Suprapubic skin (tissue), 4 donors: ENCODE measurements around the gene SPTBN5. TPM values are rescaled to one million over a fixed set of nuclear protein-coding genes. Genes with fewer than 3 reads are reported as not detected.

Source experiments
- DNase-seq, 2 donors: peaks; one replicate each; pipeline ENCODE4 v3.0.0-alpha.2; 2019; ENCODE audit warnings: low spot score in 2 of 2
- H3K27ac ChIP-seq: fragments of 200-600 bp; sonication (generic); one replicate; pipeline ENCODE4 v1.5.1; 2019
- H3K27me3 ChIP-seq: fragments of 200-600 bp; sonication (generic); one replicate; pipeline ENCODE4 v1.5.1; 2019
- H3K36me3 ChIP-seq: fragments of 200-600 bp; sonication (generic); one replicate; pipeline ENCODE4 v1.5.1; 2019
- H3K4me1 ChIP-seq: fragments of 200-600 bp; sonication (generic); one replicate; pipeline ENCODE4 v1.5.1; 2019
- H3K4me3 ChIP-seq: fragments of 200-600 bp; sonication (generic); one replicate; pipeline ENCODE4 v1.5.1; 2019; ENCODE audit warnings: mild to moderate bottlenecking
- H3K9me3 ChIP-seq: fragments of 200-600 bp; sonication (generic); one replicate; pipeline ENCODE4 v1.5.1; 2019
- CTCF ChIP-seq, 2 donors: fragments of 200-600 bp in 1 of 2; fragments of 450-650 bp in 1 of 2; sonication (generic) in 1 of 2; IDR thresholded peaks; one replicate each; pipeline ENCODE4 v1.5.1; 2016 to 2019; ENCODE audit warnings: antibody characterized with exemption in 2 of 2, mild to moderate bottlenecking in 1 of 2, moderate library complexity in 1 of 2
- EP300 ChIP-seq: sonication (generic); formaldehyde crosslinking; IDR thresholded peaks from one replicate; pipeline ENCODE4 v1.6.1; 2017; ENCODE audit warnings: antibody characterized with exemption
- POLR2A ChIP-seq, 2 donors: fragments of 450-650 bp; IDR thresholded peaks; one replicate each; pipeline ENCODE4 v1.6.1; 2017; ENCODE audit warnings: antibody characterized with exemption in 2 of 2, mild to moderate bottlenecking in 2 of 2, moderate library complexity in 2 of 2
- POLR2AphosphoS5 ChIP-seq, 3 donors: sonication (generic); formaldehyde crosslinking; IDR thresholded peaks; one replicate each; pipeline ENCODE4 v1.6.1; 2017; ENCODE audit warnings: antibody characterized with exemption in 3 of 3
- WGBS: methylation state at CpG from one replicate; pipeline ENCODE4 v1.1.5; 2018; 5-methylcytosine and 5-hydroxymethylcytosine counted together
- total RNA-seq, 4 donors: library from RNA; depleted of rRNA; stranded (reverse); fragments of >200 nt; gene quantifications; one replicate each; pipeline ENCODE4 v1.1.0, GENCODE V29; 2016

Gene SPTBN5
- total RNA-seq, 4 donors from 2014 or later = 1.3 to 3.4 (median 2.8) TPM

GRCh38 chr15:41857316-41857715, 36.5 kb downstream of the SPTBN5 start:
- H3K27me3 ChIP-seq = no peaks in the 10 kb centered on the region
- no peaks in the 10 kb centered on the region for H3K9me3 ChIP-seq
- H3K4me3 ChIP-seq = no peak overlapping the region
- H3K36me3 ChIP-seq = no peaks in the 10 kb centered on the region
- DNase-seq = no peak
- 83% methylated on average over 2 of the region's 9 CpGs for WGBS
- H3K4me1 ChIP-seq = peaks cover 6% of the 10 kb centered on the region
- TF ChIP-seq POLR2AphosphoS5 (IDR thresholded peaks at IDR 0.05) (no peak), EP300 (no peak), CTCF (IDR thresholded peaks at IDR 0.05) (no peak), POLR2A (IDR thresholded peaks at IDR 0.05) (no peak)
- no peak overlapping the region for H3K27ac ChIP-seq

- no peaks in the 10 kb centered on the region for H3K9me3 ChIP-seq
- H3K4me3 ChIP-seq = no peak overlapping the region
- H3K27ac ChIP-seq = no peak overlapping the region
- 94% methylated on average over 12 of the region's 12 CpGs for WGBS
- H3K4me1 ChIP-seq = peaks cover 8% of the 10 kb centered on the region
- no peak for TF ChIP-seq POLR2A (IDR thresholded peaks at IDR 0.05)
- TF ChIP-seq EP300 = no peak
- no peak for TF ChIP-seq POLR2AphosphoS5 (IDR thresholded peaks at IDR 0.05)
- no peak for TF ChIP-seq CTCF (IDR thresholded peaks at IDR 0.05)
- H3K36me3 ChIP-seq = no peaks in the 10 kb centered on the region
- H3K27me3 ChIP-seq = peaks cover 4% of the 10 kb centered on the region
- no peak for DNase-seq
Measured at GRCh38 chr15:41856716-41857115, 37.1 kb downstream of the SPTBN5 start.

- TF ChIP-seq POLR2AphosphoS5 (IDR thresholded peaks at IDR 0.05) (no peak), POLR2A (IDR thresholded peaks at IDR 0.05) (no peak), EP300 (no peak), CTCF (IDR thresholded peaks at IDR 0.05) (no peak)
- H3K27me3 ChIP-seq = peaks cover 4% of the 10 kb centered on the region
- H3K9me3 ChIP-seq = no peaks in the 10 kb centered on the region
- WGBS = 85% methylated on average over 17 of the region's 17 CpGs
- H3K27ac ChIP-seq = no peak overlapping the region
- H3K4me3 ChIP-seq = no peak overlapping the region
- no peaks in the 10 kb centered on the region for H3K36me3 ChIP-seq
- no peak for DNase-seq
- peaks cover 11% of the 10 kb centered on the region for H3K4me1 ChIP-seq
Measured at GRCh38 chr15:41856262-41856661, 37.6 kb downstream of the SPTBN5 start.

GRCh38 chr15:41855261-41855961, 38.4 kb downstream of the SPTBN5 start:
- Histone ChIP-seq H3K36me3 (no peaks in the 10 kb centered on the region), H3K27me3 (peaks cover 4% of the 10 kb centered on the region), H3K4me3 (no peak overlapping the region), H3K4me1 (peaks cover 19% of the 10 kb centered on the region), H3K27ac (no peak overlapping the region), H3K9me3 (no peaks in the 10 kb centered on the region)
- no peak for DNase-seq
- WGBS = 48% methylated on average over 13 of the region's 30 CpGs
- TF ChIP-seq POLR2A (IDR thresholded peaks at IDR 0.05) (no peak), CTCF (IDR thresholded peaks at IDR 0.05) (no peak), EP300 (no peak), POLR2AphosphoS5 (IDR thresholded peaks at IDR 0.05) (no peak)

- H3K27ac ChIP-seq = no peak overlapping the region
- peaks cover 29% of the 10 kb centered on the region for H3K4me1 ChIP-seq
- no peak for DNase-seq
- no peaks in the 10 kb centered on the region for H3K9me3 ChIP-seq
- H3K27me3 ChIP-seq = peaks cover 4% of the 10 kb centered on the region
- H3K36me3 ChIP-seq = no peaks in the 10 kb centered on the region
- 87% methylated on average over 9 of the region's 9 CpGs for WGBS
- TF ChIP-seq POLR2A (IDR thresholded peaks at IDR 0.05) = no peak
- TF ChIP-seq POLR2AphosphoS5 (IDR thresholded peaks at IDR 0.05) = no peak
- no peak for TF ChIP-seq EP300
- no peak for TF ChIP-seq CTCF (IDR thresholded peaks at IDR 0.05)
- no peak overlapping the region for H3K4me3 ChIP-seq
Measured at GRCh38 chr15:41854443-41854842, 39.4 kb downstream of the SPTBN5 start.
